ENCODE data around the gene SLC6A6. TPM values are rescaled to one million over a fixed set of nuclear protein-coding genes. Genes with fewer than 3 reads are reported as not detected.

Gene SLC6A6
- polyA plus RNA-seq, 1 donor (not counting 4 experiments of a cell fraction or from before 2014, with no cell fraction given), result 8.3 TPM

GRCh38 chr3:14496351-14496750 lies 93.9 kb downstream of the SLC6A6 start:
- H4K20me1 ChIP-seq (ENCODE audit: control insufficient read depth, extremely low read depth, insufficient read depth, low read length), result no peaks in the 10 kb centered on the region
- DNase-seq (ENCODE audit: low read depth, low spot score), result no peak
- H3K4me1 ChIP-seq (ENCODE audit: control insufficient read depth, extremely low read depth, insufficient read depth, low read length), result peaks cover under 1% of the 10 kb centered on the region
- no peak overlapping the region for H3K27ac ChIP-seq (ENCODE audit: control insufficient read depth, insufficient read depth, low read length)
- H3K9ac ChIP-seq (ENCODE audit: control insufficient read depth, extremely low read depth, insufficient read depth, low read length), result no peak overlapping the region
- no peaks in the 10 kb centered on the region for H3K9me3 ChIP-seq (ENCODE audit: control insufficient read depth, low read depth, low read length)
- no peak overlapping the region for H2AFZ ChIP-seq (ENCODE audit: control insufficient read depth, low read length)
- H3K36me3 ChIP-seq (ENCODE audit: control insufficient read depth in 2 of 2, extremely low read depth in 1 of 2, insufficient read depth in 2 of 2, low read length in 2 of 2), result no peaks in the 10 kb centered on the region
- no peak for FAIRE-seq
- TF ChIP-seq CTCF (optimal IDR thresholded peaks at IDR 0.05 in 1 of 3, IDR thresholded peaks at IDR 0.05 in 1 of 3, conservative IDR thresholded peaks at IDR 0.05 in 1 of 3; ENCODE audit: extremely low read depth in 1 of 3, insufficient read depth in 2 of 3, low read length in 3 of 3) (no peak), EZH2 (IDR thresholded peaks at IDR 0.05; ENCODE audit: low read length) (no peak)
- H3K27me3 ChIP-seq (ENCODE audit: control insufficient read depth, extremely low read depth, insufficient read depth, low read length), result no peaks in the 10 kb centered on the region
- H3K79me2 ChIP-seq (ENCODE audit: control insufficient read depth, insufficient read depth, low read length), result no peaks in the 10 kb centered on the region
- H3K4me3 ChIP-seq (ENCODE audit: control insufficient read depth in 2 of 3, extremely low read depth in 1 of 3, insufficient read depth in 2 of 3, low read depth in 1 of 3, low read length in 3 of 3), result no peak overlapping the region
- H3K9me1 ChIP-seq (ENCODE audit: control insufficient read depth, extremely low read depth, insufficient read depth, low read length), result no peaks in the 10 kb centered on the region
- dilution Hi-C loops (cut with MboI; ENCODE audit: extremely low pct_ligation_motif_present, low sequenced_read_pairs), result no loop called here
- no peak overlapping the region for H3K4me2 ChIP-seq (ENCODE audit: control insufficient read depth, extremely low read depth, insufficient read depth, low read depth, low read length)

GRCh38 chr3:14497321-14497720 lies 94.9 kb downstream of the SLC6A6 start:
- no peaks in the 10 kb centered on the region for H3K27me3 ChIP-seq (ENCODE audit: control insufficient read depth, extremely low read depth, insufficient read depth, low read length)
- no peaks in the 10 kb centered on the region for H3K9me3 ChIP-seq (ENCODE audit: control insufficient read depth, low read depth, low read length)
- no peak overlapping the region for H2AFZ ChIP-seq (ENCODE audit: control insufficient read depth, low read length)
- H3K79me2 ChIP-seq (ENCODE audit: control insufficient read depth, insufficient read depth, low read length), result no peaks in the 10 kb centered on the region
- H3K9me1 ChIP-seq (ENCODE audit: control insufficient read depth, extremely low read depth, insufficient read depth, low read length), result no peaks in the 10 kb centered on the region
- H3K9ac ChIP-seq (ENCODE audit: control insufficient read depth, extremely low read depth, insufficient read depth, low read length), result no peak overlapping the region
- H3K4me3 ChIP-seq (ENCODE audit: control insufficient read depth in 2 of 3, extremely low read depth in 1 of 3, insufficient read depth in 2 of 3, low read depth in 1 of 3, low read length in 3 of 3), result no peak overlapping the region
- H3K4me1 ChIP-seq (ENCODE audit: control insufficient read depth, extremely low read depth, insufficient read depth, low read length), result no peaks in the 10 kb centered on the region
- FAIRE-seq (no peak), DNase-seq (ENCODE audit: low read depth, low spot score) (no peak)
- no peak overlapping the region for H3K27ac ChIP-seq (ENCODE audit: control insufficient read depth, insufficient read depth, low read length)
- no peak overlapping the region for H3K4me2 ChIP-seq (ENCODE audit: control insufficient read depth, extremely low read depth, insufficient read depth, low read depth, low read length)
- dilution Hi-C loops (cut with MboI; ENCODE audit: extremely low pct_ligation_motif_present, low sequenced_read_pairs), result no loop called here
- H3K36me3 ChIP-seq (ENCODE audit: control insufficient read depth in 2 of 2, extremely low read depth in 1 of 2, insufficient read depth in 2 of 2, low read length in 2 of 2), result no peaks in the 10 kb centered on the region
- no peaks in the 10 kb centered on the region for H4K20me1 ChIP-seq (ENCODE audit: control insufficient read depth, extremely low read depth, insufficient read depth, low read length)
- no peak for TF ChIP-seq CTCF (optimal IDR thresholded peaks at IDR 0.05 in 1 of 3, IDR thresholded peaks at IDR 0.05 in 1 of 3, conservative IDR thresholded peaks at IDR 0.05 in 1 of 3; ENCODE audit: extremely low read depth in 1 of 3, insufficient read depth in 2 of 3, low read length in 3 of 3)
- no peak for TF ChIP-seq EZH2 (IDR thresholded peaks at IDR 0.05; ENCODE audit: low read length)
